Rectal smooth muscle tissue (tissue), 1 donor: ENCODE measurements around the gene LY6G6C.

Source experiments
- H3K27ac ChIP-seq: one replicate; pipeline ENCODE4 v1.7.0; 2013; ENCODE audit warnings: low read depth, low read length, inconsistent platforms
- H3K27me3 ChIP-seq: one replicate; pipeline ENCODE4 v1.7.0; 2013; ENCODE audit warnings: low read length; ENCODE audit not compliant: control insufficient read depth, insufficient read depth
- H3K36me3 ChIP-seq: one replicate; pipeline ENCODE4 v1.7.0; 2013; ENCODE audit warnings: low read length; ENCODE audit not compliant: control insufficient read depth, insufficient read depth
- H3K4me1 ChIP-seq: one replicate; pipeline ENCODE4 v1.7.0; 2013; ENCODE audit warnings: low read length; ENCODE audit not compliant: control insufficient read depth, insufficient read depth
- H3K4me3 ChIP-seq: one replicate; pipeline ENCODE4 v1.7.0; 2013; ENCODE audit warnings: low read length
- H3K9ac ChIP-seq: one replicate; pipeline ENCODE4 v1.7.0; 2013; ENCODE audit warnings: low read length

The LY6G6C gene

GRCh38 chr6:31761343-31761742 is 39.8 kb upstream of the LY6G6C start:
- H3K4me3 ChIP-seq: no peak overlapping the region
- no peaks in the 10 kb centered on the region for H3K36me3 ChIP-seq
- no peak overlapping the region for H3K9ac ChIP-seq
- H3K27me3 ChIP-seq: no peaks in the 10 kb centered on the region
- H3K4me1 ChIP-seq: no peaks in the 10 kb centered on the region
- no peak overlapping the region for H3K27ac ChIP-seq

- Histone ChIP-seq H3K9ac (no peak overlapping the region), H3K36me3 (no peaks in the 10 kb centered on the region), H3K27ac (no peak overlapping the region), H3K27me3 (no peaks in the 10 kb centered on the region), H3K4me1 (no peaks in the 10 kb centered on the region), H3K4me3 (no peak overlapping the region)
Measured at GRCh38 chr6:31760790-31761189, 39.2 kb upstream of the LY6G6C start.

DNA sequence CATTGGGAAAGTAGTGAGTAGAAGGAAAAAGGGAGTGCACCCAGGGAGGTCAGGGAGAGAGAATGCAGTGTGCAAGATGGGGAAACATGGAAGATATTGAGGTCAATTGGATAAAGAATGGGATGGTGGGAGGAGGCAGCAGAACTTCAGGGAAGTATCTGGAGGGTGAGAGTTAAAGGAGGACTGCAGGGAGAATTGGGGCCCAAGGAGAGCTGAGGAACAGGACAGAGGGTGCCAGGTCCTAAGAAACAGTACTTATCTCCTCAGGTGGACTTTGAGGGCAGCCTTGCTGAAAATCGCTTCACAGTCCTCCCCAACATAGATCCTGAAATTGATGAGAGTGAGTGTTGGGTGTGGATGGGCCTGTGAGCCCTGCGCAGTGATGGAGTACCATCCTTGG is 36.7 kb upstream of the LY6G6C start:
- Histone ChIP-seq H3K4me3 (no peak overlapping the region), H3K4me1 (no peaks in the 10 kb centered on the region), H3K36me3 (no peaks in the 10 kb centered on the region), H3K9ac (no peak overlapping the region), H3K27me3 (no peaks in the 10 kb centered on the region), H3K27ac (no peak overlapping the region)

DNA sequence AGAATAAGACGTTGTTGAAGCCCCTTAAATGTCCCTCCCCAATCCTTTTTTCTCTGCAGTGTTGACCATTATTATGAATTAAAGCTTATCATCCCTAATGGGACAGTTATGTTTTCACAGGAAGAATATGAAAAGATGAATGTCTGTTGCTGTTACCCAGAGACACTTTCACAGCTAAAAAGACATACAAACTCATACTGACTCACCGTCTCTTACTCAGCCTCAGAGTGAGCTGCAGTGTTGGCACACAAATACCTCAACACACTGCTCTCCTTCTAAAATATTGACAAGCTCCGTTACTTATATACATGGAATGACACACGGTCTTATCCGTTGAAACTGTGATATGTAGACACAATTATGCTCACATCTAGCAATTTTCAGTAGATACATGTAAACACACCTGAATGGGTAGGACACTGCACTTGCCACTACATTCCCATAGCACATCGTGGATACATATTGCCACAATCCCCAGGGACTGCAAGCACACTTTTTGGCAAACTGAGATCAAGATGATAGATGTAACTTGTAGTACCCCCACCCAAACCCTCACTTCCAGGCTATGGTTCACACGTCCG is 31.3 kb upstream of the LY6G6C start:
- no peak overlapping the region for H3K4me3 ChIP-seq
- no peaks in the 10 kb centered on the region for H3K4me1 ChIP-seq
- H3K27me3 ChIP-seq: no peaks in the 10 kb centered on the region
- H3K27ac ChIP-seq: no peak overlapping the region
- no peaks in the 10 kb centered on the region for H3K36me3 ChIP-seq
- no peak overlapping the region for H3K9ac ChIP-seq

DNA sequence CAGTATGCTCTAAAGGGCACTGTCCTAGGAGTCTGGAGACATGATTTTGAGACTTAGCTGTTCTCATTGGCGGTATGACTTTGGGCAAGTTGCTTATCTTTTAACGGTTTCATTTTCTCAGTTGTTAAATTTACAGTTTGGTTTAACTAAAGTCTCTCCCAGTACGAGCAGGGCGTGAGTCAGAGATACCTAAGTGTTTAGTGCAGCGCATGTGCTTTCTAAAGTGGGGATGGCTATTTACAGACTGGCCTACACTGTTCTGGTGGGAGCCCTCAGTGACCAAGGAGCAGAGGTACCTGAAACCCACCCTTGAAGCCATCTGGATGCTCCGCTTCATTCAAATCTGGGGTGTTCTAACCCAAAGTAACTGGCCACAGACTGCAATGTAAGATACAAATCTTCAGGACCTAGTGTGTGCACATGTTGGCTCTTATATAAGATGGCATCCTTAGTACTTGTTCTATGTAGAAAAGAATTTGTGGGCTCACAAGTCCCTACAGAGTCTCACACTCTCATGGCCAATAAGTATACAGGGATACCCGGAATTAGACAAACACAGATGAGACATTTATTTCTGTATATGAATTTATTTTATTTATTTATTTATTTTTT is 29.0 kb upstream of the LY6G6C start:
- H3K36me3 ChIP-seq: no peaks in the 10 kb centered on the region
- H3K27ac ChIP-seq: no peak overlapping the region
- H3K4me3 ChIP-seq: no peak overlapping the region
- no peaks in the 10 kb centered on the region for H3K4me1 ChIP-seq
- no peaks in the 10 kb centered on the region for H3K27me3 ChIP-seq
- H3K9ac ChIP-seq: no peak overlapping the region

- no peaks in the 10 kb centered on the region for H3K27me3 ChIP-seq
- no peaks in the 10 kb centered on the region for H3K4me1 ChIP-seq
- H3K27ac ChIP-seq: no peak overlapping the region
Measured at GRCh38 chr6:31749301-31750036, 27.9 kb upstream of the LY6G6C start.

GRCh38 chr6:31744422-31744821 is 22.9 kb upstream of the LY6G6C start:
- no peaks in the 10 kb centered on the region for H3K27me3 ChIP-seq

More at GRCh38 chr6:31749301-31750036, 27.9 kb upstream of the LY6G6C start:
- no peaks in the 10 kb centered on the region for H3K36me3 ChIP-seq
- H3K9ac ChIP-seq: no peak overlapping the region
- H3K4me3 ChIP-seq: no peak overlapping the region

DNA sequence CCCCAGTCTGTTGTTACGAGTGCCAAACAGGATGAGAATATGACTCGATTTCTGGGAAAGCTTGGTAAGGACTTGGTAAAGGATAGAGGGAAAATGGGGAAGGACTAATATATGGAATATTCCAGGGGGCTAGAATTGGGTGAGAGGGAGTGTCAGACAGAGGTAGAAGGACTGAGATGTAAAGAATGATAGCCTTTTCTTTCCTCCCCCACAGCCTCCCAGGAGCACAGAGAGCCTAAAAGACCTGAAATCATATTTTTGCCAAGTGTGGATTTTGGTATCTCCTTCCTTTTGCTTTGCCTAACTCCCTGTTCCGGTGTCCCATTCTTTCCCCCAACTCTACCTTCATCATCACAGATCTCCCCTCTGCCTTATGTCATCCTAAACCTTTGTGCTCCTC is 21.3 kb upstream of the LY6G6C start:
- no peak overlapping the region for H3K9ac ChIP-seq
- H3K4me3 ChIP-seq: no peak overlapping the region
- H3K27ac ChIP-seq: no peak overlapping the region
- H3K27me3 ChIP-seq: no peaks in the 10 kb centered on the region
- H3K4me1 ChIP-seq: peaks cover 3% of the 10 kb centered on the region
- H3K36me3 ChIP-seq: no peaks in the 10 kb centered on the region

More at GRCh38 chr6:31744422-31744821, 22.9 kb upstream of the LY6G6C start:
- Histone ChIP-seq H3K4me3 (no peak overlapping the region), H3K9ac (no peak overlapping the region), H3K4me1 (no peaks in the 10 kb centered on the region), H3K27ac (no peak overlapping the region), H3K36me3 (no peaks in the 10 kb centered on the region)

DNA sequence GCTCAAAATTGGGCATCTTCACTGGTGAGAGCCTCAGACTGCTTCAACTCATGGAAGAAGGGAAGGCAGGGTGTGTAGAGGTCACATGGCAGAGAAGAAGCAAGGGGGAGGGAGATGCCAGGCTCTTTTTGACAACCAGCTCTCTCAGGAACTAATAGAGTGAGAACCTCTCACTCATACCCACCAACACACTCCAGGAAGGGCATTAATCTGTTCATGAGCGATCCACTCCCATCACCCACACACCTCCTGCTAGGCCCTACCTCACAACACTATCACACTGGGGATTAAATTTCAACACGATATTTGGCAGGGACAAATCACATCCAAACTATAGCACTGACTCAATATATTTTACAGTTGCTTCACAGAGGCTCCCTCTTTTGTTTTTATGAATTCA is 20.3 kb upstream of the LY6G6C start:
- Histone ChIP-seq H3K4me3 (no peak overlapping the region), H3K27me3 (no peaks in the 10 kb centered on the region), H3K4me1 (peaks cover 4% of the 10 kb centered on the region), H3K9ac (no peak overlapping the region), H3K36me3 (no peaks in the 10 kb centered on the region), H3K27ac (no peak overlapping the region)

GRCh38 chr6:31740397-31741223 is 19.1 kb upstream of the LY6G6C start:
- Histone ChIP-seq H3K4me1 (peaks cover 8% of the 10 kb centered on the region), H3K27ac (peak overlapping the region; percentile 30), H3K36me3 (no peaks in the 10 kb centered on the region), H3K9ac (peak overlapping the region; percentile 82), H3K4me3 (peak overlapping the region; percentile 90), H3K27me3 (no peaks in the 10 kb centered on the region)

DNA sequence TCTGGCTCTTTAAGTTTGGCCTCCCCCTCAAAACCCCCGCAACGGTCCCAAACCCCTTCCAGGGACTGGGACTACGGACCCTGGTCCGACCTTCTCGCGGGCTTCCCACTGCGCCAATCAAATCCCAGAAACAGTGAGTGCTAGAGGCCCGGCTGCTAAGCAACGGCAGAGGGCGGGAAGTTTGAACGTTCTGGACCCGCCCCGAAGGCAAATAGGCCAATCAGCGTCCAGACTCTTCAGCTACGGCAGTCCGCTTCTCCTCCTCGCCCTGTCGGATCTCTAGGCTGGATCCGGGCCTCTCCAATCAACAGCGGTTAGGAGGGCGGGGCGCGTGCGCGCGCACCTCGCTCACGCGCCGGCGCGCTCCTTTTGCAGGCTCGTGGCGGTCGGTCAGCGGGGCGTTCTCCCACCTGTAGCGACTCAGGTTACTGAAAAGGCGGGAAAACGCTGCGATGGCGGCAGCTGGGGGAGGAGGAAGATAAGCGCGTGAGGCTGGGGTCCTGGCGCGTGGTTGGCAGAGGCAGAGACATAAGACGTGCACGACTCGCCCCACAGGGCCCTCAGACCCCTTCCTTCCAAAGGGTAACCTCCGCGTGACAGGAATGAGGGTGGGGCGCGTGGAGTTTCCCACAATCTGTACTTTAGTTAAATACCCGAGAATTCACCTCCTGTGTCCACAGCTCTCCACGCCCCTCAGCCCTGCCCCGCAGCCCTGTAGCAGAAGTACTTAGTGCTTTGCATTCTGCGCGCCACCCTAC is 18.3 kb upstream of the LY6G6C start, which contains the start of gene MSH5:
TSS of gene MSH5 (plus strand) at position 367 of the 758 bp plus-strand sequence. CDS start 462 bp downstream, outside the sequence.
- H3K27ac ChIP-seq: peak within 1 kb of the TSS; percentile 30
- H3K4me1 ChIP-seq: peaks cover 8% of the 10 kb centered on the region

More for the DNA sequence above, 18.3 kb upstream of the LY6G6C start, which contains the start of gene MSH5:
- Histone ChIP-seq H3K27me3 (no peaks in the 10 kb centered on the region), H3K4me3 (peak within 1 kb of the TSS; percentile 90), H3K9ac (peak within 1 kb of the TSS; percentile 82), H3K36me3 (no peaks in the 10 kb centered on the region)
